ENCODE results near the gene ZNF775.

Gene ZNF775

GRCh38 chr7:150402671-150403321 is 23.7 kb downstream of the ZNF775 start:
- no peak for TF ChIP-seq ARNT (IDR thresholded peaks at IDR 0.05)
- no peak for TF ChIP-seq ELF4 (IDR thresholded peaks at IDR 0.05)
- no peak for TF ChIP-seq NFRKB (IDR thresholded peaks at IDR 0.05)
- TF ChIP-seq HDGF (IDR thresholded peaks at IDR 0.05; ENCODE audit: borderline replicate concordance) = no peak
- no peak for TF ChIP-seq BHLHE40 (IDR thresholded peaks at IDR 0.05; ENCODE audit: borderline replicate concordance)
- no peak for TF ChIP-seq ZNF384 (IDR thresholded peaks at IDR 0.05)
- TF ChIP-seq FOXK2 (IDR thresholded peaks at IDR 0.05) = no peak
- TF ChIP-seq FOXA1 (IDR thresholded peaks at IDR 0.05) = no peak
- POLR2A ChIA-PET = interaction anchor here (1.0 to 2.3 kb wide), 2 partner anchors 34 to 80 kb away, joined by 3 to 20 read pairs; partner anchors contain the start of genes LRRC61 and REPIN1
- CTCF ChIA-PET = interaction anchor here (0.6 kb wide), 2 partner anchors 12 to 33 kb away, joined by 3 read pairs; no protein-coding TSS in a partner anchor
- no peak for DNase-seq (ENCODE audit: extremely low spot score)

GRCh38 chr7:150403376-150404171 is 24.4 kb downstream of the ZNF775 start:
- TF ChIP-seq FOXA1 (IDR thresholded peaks at IDR 0.05) = no peak
- TF ChIP-seq LEF1 (IDR thresholded peaks at IDR 0.05; ENCODE audit: borderline replicate concordance) = no peak
- no peak for TF ChIP-seq ZNF384 (IDR thresholded peaks at IDR 0.05)
- no peak for TF ChIP-seq NFRKB (IDR thresholded peaks at IDR 0.05)
- TF ChIP-seq FOXM1 (IDR thresholded peaks at IDR 0.05; ENCODE audit: borderline replicate concordance) = no peak
- no peak for TF ChIP-seq ELF4 (IDR thresholded peaks at IDR 0.05)
- no peak for TF ChIP-seq CTBP1 (IDR thresholded peaks at IDR 0.05; ENCODE audit: borderline replicate concordance)
- no peak for TF ChIP-seq TARDBP (IDR thresholded peaks at IDR 0.05)
- TF ChIP-seq FOXK2 (IDR thresholded peaks at IDR 0.05) = no peak
- TF ChIP-seq L3MBTL2 (conservative IDR thresholded peaks at IDR 0.05) = no peak
- TF ChIP-seq HDGF (IDR thresholded peaks at IDR 0.05; ENCODE audit: borderline replicate concordance) = no peak
- TF ChIP-seq BHLHE40 (IDR thresholded peaks at IDR 0.05; ENCODE audit: borderline replicate concordance) = no peak
- ChIA-PET POLR2A (interaction anchor here (0.5 to 2.3 kb wide), 9 partner anchors 10 to 138 kb away, joined by 3 to 20 read pairs (median 5); partner anchors contain the start of gene REPIN1), CTCF (interaction anchor here (0.6 kb wide), 1 partner anchor 34 kb away, joined by 3 read pairs; no protein-coding TSS in a partner anchor)
- no peak for DNase-seq (ENCODE audit: extremely low spot score)

GRCh38 chr7:150404172-150404804 is 25.2 kb downstream of the ZNF775 start:
- ChIA-PET POLR2A (interaction anchor here (0.5 to 2.3 kb wide), 12 partner anchors 9 to 138 kb away, joined by 3 to 20 read pairs (median 4); partner anchors contain the start of gene REPIN1), CTCF (interaction anchor here (0.6 kb wide), 1 partner anchor 11 kb away, joined by 3 read pairs; no protein-coding TSS in a partner anchor)
- TF ChIP-seq FOXK2 (IDR thresholded peaks at IDR 0.05) (no peak), ELF4 (IDR thresholded peaks at IDR 0.05) (no peak), BHLHE40 (IDR thresholded peaks at IDR 0.05; ENCODE audit: borderline replicate concordance) (no peak), ARNT (IDR thresholded peaks at IDR 0.05) (no peak), NFRKB (IDR thresholded peaks at IDR 0.05) (no peak), ZNF384 (IDR thresholded peaks at IDR 0.05) (no peak), TARDBP (IDR thresholded peaks at IDR 0.05) (no peak), L3MBTL2 (conservative IDR thresholded peaks at IDR 0.05) (no peak; the same call in 1 of the 2 replicates), HDGF (IDR thresholded peaks at IDR 0.05; ENCODE audit: borderline replicate concordance) (no peak), FOXM1 (IDR thresholded peaks at IDR 0.05; ENCODE audit: borderline replicate concordance) (no peak)
- DNase-seq (ENCODE audit: extremely low spot score) = no peak

- no peak for TF ChIP-seq HDGF (IDR thresholded peaks at IDR 0.05; ENCODE audit: borderline replicate concordance)
- no peak for TF ChIP-seq PKNOX1 (IDR thresholded peaks at IDR 0.05)
- no peak for TF ChIP-seq FOXK2 (IDR thresholded peaks at IDR 0.05)
- no peak for TF ChIP-seq NFRKB (IDR thresholded peaks at IDR 0.05)
- no peak for TF ChIP-seq SP1 (IDR thresholded peaks at IDR 0.05)
- TF ChIP-seq TARDBP (IDR thresholded peaks at IDR 0.05) = peak; percentile 74; the same call in 1 of the 2 replicates
- no peak for TF ChIP-seq ZNF384 (IDR thresholded peaks at IDR 0.05)
- TF ChIP-seq CTBP1 (IDR thresholded peaks at IDR 0.05; ENCODE audit: borderline replicate concordance) = no peak
- TF ChIP-seq SUZ12 (IDR thresholded peaks at IDR 0.05) = no peak
- TF ChIP-seq ARNT (IDR thresholded peaks at IDR 0.05) = peak; percentile 80
- no peak for TF ChIP-seq FOXA1 (IDR thresholded peaks at IDR 0.05)
- TF ChIP-seq LEF1 (IDR thresholded peaks at IDR 0.05; ENCODE audit: borderline replicate concordance) = peak; percentile 88
- TF ChIP-seq L3MBTL2 (conservative IDR thresholded peaks at IDR 0.05) = peak; percentile 27; the same call in 1 of the 2 replicates
- TF ChIP-seq BHLHE40 (IDR thresholded peaks at IDR 0.05; ENCODE audit: borderline replicate concordance) = no peak
- TF ChIP-seq ELF4 (IDR thresholded peaks at IDR 0.05) = no peak
- 0 out of 2 replicates have a peak, but pooled peaks have one; percentile 45 for TF ChIP-seq FOXM1 (IDR thresholded peaks at IDR 0.05; ENCODE audit: borderline replicate concordance)
- peak; percentile 97 for DNase-seq (ENCODE audit: extremely low spot score)
- ChIA-PET CTCF (interaction anchor here (0.6 to 2.3 kb wide), 3 partner anchors 10 to 43 kb away, joined by 3 to 7 read pairs (median 3); no protein-coding TSS in a partner anchor), POLR2A (interaction anchor here (0.8 to 2.3 kb wide), 12 partner anchors 8 to 119 kb away, joined by 3 to 20 read pairs (median 6); partner anchors contain the start of gene REPIN1)
Observed at GRCh38 chr7:150404805-150405583, 25.9 kb downstream of the ZNF775 start.

- TF ChIP-seq FOXA1 (IDR thresholded peaks at IDR 0.05) (no peak), SP1 (IDR thresholded peaks at IDR 0.05) (no peak), TARDBP (IDR thresholded peaks at IDR 0.05) (no peak), FOXM1 (IDR thresholded peaks at IDR 0.05; ENCODE audit: borderline replicate concordance) (no peak), NFRKB (IDR thresholded peaks at IDR 0.05) (no peak), HDGF (IDR thresholded peaks at IDR 0.05; ENCODE audit: borderline replicate concordance) (no peak), CTBP1 (IDR thresholded peaks at IDR 0.05; ENCODE audit: borderline replicate concordance) (no peak), ARNT (IDR thresholded peaks at IDR 0.05) (no peak), LEF1 (IDR thresholded peaks at IDR 0.05; ENCODE audit: borderline replicate concordance) (no peak), ZNF384 (IDR thresholded peaks at IDR 0.05) (no peak), BHLHE40 (IDR thresholded peaks at IDR 0.05; ENCODE audit: borderline replicate concordance) (no peak), FOXK2 (IDR thresholded peaks at IDR 0.05) (no peak), PKNOX1 (IDR thresholded peaks at IDR 0.05) (no peak), ELF4 (IDR thresholded peaks at IDR 0.05) (no peak), SUZ12 (IDR thresholded peaks at IDR 0.05) (no peak)
- no peak for DNase-seq (ENCODE audit: extremely low spot score)
- POLR2A ChIA-PET = interaction anchor here (1.0 to 2.9 kb wide), 7 partner anchors 17 to 97 kb away, joined by 3 to 15 read pairs (median 5); partner anchors contain the start of gene REPIN1
- CTCF ChIA-PET = interaction anchor here (1.0 to 2.3 kb wide), 2 partner anchors 12 to 44 kb away, joined by 3 to 7 read pairs; no protein-coding TSS in a partner anchor
Observed at GRCh38 chr7:150405584-150406311, 26.6 kb downstream of the ZNF775 start.
